NCI-H187 treated with DMSO at 0.1 percent for 48 hours (cell line): ENCODE measurements around the gene VEGFB.
A peak's percentile ranks its signal among the peaks of the same experiment; 100 is the strongest.
"Not testable (repeated sequence)": the region's sequence is repeated elsewhere in the genome, so short reads cannot be mapped to it uniquely, and the experiment has no call there.

Source experiments
- DNase-seq: peaks from one replicate; lab custom pipeline; 2025; lab: John Stamatoyannopoulos, UW

The VEGFB gene

DNA sequence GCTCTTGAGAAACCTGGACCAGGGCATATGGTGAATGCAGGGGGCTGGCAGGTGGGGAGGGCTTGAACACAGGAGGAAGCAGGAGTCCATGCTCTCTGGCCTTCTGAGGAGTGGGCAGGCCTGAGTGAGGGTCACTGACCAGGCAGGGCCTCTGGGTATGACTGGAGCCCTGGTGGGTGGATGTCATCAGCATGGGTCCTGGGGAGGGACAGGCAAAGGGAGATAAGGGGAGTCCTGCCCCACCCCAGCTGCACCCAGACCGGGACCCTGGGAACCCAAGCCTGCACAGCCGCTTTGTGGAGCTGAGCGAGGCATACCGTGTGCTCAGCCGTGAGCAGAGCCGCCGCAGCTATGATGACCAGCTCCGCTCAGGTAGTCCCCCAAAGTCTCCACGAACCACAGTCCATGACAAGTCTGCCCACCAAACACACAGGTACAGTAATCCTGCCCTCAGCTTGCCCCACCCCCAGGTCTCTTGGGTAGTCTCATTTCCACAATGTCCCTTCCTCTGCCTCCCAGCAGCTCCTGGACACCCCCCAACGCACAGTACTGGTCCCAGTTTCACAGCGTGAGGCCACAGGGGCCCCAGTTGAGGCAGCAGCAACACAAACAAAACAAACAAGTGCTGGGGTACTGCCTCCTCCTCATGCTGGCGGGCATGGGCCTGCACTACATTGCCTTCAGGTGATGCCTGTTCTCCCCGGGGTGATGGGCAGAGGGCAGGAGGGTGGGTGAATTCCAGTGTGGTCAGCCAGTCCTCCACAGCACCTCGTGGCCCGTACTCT is 2.0 kb upstream of the VEGFB start:
- DNase-seq = no peak

DNA sequence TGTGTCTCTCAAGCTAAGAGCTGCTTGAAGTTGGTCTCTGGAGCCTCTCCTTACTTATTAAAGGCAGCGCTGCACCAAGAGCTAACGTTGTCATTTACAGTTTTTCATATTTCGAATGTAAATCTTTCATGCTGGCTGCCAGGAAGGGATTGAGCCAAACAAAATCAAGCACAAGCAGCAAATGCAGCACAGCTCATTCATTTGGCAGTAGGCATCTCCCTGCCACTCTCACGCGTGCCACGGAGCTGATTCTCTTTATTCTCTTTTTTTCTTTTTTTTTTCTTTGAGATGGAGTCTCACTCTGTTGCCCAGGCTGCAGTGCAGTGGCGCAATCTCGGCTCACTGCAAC is 1.4 kb upstream of the VEGFB start:
- DNase-seq = no peak

DNA sequence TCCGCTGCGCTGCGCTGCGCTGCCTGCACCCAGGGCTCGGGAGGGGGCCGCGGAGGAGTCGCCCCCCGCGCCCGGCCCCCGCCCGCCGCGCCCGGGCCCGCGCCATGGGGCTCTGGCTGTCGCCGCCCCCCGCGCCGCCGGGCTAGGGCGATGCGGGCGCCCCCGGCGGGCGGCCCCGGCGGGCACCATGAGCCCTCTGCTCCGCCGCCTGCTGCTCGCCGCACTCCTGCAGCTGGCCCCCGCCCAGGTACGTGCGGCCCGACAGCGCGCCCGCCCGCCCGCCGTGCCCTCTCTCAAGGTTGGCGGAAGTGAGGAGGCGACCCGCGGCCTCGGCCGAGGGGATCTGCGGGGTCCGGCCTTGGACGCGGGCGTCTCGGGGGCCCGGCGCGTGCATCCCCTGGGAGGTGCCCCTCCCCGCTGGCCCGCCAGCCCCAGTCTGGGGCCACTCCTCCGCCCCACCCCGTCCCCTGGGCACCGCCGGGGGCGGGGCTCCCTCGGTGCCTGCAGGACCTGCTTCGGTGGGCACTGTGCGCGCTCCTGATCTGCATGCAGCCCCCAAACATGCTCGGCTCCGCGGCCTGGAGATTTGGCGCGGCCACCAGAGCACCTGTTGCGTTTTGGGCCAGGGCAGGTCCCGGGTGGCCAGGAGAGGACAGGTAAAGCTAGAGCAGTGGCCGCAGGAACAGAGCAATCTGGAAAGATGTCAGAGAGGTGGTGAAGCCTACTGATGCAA is 429 bp downstream of the VEGFB start:
- DNase-seq = no peak

DNA sequence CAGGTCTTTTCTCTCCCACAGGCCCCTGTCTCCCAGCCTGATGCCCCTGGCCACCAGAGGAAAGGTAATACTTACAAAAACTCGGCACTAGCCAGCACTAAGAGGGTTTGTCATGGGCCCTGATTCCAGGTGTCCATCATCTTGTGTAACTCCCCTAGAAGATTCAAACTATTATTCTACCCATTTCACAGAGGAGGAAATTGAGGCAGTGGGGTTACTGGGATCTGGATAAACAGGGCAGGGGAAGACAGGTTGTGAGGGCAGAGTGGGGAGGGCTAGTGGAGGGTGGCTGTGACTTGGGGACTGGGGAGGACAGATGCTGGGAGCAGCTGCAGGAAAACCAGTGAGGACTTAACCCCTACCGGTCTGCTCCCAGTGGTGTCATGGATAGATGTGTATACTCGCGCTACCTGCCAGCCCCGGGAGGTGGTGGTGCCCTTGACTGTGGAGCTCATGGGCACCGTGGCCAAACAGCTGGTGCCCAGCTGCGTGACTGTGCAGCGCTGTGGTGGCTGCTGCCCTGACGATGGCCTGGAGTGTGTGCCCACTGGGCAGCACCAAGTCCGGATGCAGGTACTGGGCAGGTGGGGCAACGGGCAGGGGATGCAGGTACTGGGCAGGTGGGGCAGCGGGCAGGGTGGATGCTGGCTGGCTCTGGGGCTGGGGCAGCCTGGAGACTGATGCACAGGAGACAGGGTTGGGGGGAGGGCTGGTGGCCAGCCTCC is 1.2 kb downstream of the VEGFB start:
- DNase-seq = no peak

DNA sequence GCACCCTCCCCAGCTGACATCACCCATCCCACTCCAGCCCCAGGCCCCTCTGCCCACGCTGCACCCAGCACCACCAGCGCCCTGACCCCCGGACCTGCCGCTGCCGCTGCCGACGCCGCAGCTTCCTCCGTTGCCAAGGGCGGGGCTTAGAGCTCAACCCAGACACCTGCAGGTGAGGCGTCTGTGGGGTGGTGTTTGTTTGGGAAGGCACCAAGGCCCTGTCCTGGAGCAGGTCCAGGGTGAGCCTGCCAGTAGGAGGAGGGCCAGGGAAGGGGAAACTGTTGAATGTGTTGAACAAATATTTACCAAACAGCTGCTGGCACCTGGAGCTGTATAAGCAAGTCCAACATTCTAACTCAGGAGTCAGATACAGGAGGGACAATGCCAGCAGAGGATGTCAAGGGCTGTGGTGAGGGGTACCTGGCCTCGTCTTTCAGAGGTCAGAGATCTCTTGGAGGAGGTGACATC is 3.1 kb downstream of the VEGFB start:
- DNase-seq = no peak

DNA sequence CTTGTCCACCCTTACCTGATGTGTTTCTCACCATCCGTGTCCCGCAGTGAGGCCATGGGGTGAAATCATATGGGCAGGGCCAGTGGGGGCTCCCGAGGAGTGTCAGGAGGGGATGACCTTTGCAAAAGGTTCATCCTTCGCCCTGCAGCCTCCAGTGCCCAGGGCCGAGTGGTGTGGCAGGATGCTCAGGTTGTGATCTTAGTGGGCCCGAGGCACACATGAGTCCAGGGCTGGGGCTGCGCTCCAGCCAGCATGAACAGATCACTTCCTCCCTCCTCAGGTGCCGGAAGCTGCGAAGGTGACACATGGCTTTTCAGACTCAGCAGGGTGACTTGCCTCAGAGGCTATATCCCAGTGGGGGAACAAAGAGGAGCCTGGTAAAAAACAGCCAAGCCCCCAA is 3.7 kb downstream of the VEGFB start:
- no peak for DNase-seq

DNA sequence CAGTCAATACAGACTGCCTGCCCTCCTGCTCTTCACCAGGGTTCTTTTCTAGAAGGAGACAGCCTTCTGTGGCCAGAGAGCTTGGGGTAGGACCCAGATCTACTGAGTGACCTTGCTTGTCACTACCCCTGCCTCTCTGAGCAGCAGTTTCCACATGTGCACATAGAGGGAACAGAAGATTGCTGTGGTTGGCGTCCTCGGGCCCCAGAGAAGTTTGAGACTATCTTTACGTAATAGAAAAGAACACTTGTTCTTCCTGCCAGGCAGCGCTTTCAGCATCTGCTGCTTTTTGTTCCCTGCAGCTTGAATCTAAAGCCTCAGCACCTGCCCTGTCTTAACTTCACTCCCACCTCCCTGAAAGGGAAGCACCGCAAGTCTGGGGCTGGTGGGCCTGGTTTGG is 4.6 kb downstream of the VEGFB start:
- no peak for DNase-seq

DNA sequence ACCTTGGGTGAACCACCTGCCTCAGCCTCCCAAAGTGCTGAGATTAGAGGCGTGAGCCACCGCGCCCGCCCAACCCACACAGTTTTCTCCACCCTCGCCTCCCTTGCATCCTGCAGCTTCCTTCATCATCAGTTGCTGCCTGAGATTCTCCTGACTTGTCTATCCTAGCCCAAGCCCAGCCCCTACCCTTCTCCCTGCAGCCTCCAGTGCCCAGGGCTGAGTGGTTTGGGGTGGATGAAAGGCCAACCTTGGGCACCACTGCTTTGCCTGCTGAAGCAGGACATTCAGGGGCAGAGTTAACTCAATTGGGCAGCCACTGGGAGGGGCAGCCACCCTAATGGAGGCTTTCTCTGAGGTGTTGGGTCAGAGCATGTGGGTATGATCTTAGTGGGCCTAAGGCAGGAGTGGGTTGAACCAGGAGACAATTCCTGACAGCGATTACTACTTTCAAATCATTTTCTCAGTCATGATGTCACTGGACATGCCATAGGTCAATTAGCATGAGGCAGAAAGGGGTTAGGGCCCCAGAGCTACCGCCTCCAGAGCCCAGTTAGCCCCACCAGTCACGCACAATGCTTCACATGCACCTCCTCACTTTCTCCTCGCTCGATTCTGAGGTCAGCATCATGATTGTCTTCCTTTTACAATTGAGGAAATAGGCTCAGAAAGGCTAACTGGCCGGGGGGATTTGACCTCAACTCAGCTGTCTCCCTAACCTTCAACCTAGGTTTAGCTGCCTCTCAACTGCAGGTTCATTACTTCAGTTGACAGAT is 5.5 kb downstream of the VEGFB start:
- DNase-seq = no peak

DNA sequence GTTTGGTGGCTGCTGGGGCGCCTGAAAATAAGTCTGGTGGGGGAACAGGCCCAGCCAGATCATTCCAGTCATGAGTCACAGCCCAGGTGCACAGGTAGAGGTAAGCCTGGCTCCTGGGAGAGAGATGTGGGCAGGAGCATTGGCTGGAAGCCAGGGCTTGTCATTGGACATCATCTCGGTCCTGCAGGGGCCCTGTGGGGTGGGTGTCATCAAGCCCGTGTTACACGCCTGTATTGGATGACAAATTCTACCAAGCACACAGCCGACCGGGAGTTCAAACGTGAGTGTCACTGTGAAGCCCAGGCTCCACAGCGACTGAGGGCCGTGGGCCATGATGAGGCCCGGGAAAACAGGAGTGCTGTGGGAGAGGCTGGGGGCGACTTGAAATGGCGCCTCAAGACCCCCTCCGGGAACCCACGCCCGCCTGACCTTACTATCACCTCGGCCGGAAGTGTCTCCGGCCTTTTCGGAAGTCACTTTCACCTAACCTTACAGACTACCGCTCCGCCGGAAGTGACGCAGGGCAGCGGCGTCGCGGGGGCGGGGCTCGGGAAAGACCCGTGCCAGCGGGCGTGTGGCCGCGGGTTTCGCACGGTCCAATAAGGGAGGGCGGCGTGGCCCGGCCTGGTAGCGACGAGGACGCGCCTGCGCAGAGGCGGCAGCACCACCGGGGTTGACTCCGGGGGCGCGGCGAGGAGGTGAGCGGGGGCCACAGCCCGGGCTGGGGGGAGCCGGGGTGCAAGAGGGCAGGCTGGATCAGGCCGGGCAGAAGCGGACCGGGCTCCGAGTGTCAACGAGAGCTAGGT is 6.3 kb downstream of the VEGFB start, which contains the start of gene FKBP2:
TSS of gene FKBP2 (plus strand) at position 661 of the 806 bp plus-strand sequence. CDS start 1,293 bp downstream, outside the sequence.
- peak; percentile 59 for DNase-seq

DNA sequence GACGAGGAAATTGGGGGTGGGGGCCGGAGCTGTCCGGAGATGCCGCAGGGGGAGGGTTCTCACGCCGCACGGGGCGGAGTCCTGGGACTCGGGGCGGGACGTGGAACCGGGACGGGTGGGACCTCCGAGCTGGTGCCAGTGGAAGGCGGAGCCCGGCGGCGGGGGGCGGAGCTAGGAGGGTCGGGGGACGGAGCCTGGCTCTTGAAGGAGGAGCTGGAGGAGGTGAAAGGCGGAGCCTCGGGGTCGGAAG is 6.8 kb downstream of the VEGFB start:
- DNase-seq = no peak

DNA sequence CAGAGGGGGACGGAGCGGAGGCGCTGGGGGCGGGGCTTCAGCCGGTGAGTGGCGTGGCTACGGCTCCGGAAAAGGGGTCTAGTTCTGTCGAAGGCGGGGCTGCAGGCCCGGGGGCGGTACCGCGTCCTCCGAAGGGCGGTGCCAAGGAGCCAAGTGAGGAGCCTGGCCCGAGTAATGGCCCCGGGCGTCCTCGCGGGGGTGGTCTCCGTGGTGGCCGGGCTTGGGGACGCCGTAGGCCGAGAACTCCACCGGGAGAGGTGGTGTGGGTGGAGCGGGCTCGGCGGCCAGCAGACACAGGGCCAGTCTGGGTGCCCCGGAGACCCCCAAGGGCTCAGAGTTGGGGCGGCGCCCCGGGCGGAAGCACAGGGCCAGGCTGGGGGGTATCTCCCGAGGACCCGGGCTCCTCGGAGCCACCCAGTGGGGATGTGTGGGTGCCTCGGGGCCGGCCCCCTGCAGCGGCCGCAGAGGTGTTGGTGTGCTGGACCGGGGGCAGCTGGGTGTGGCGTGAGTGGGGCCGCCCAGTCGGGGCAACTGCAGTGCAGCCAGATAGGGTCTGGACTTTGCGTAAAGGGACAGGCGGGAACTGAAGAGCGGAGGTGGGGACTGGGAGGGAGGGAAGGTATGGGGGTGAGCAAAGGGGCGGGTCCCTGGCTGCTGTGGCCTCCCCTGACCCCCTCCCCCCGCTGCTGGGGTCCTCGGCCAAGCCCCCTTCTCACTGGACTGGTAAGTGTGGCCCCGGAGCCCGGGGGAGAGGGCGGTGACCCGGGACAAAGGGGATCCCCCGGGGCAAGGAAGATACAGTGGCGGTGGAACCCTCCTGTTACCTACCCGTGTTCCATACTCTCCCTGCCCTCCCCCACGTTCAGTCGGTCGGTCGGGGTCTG is 7.3 kb downstream of the VEGFB start:
- DNase-seq = peak; percentile 88

DNA sequence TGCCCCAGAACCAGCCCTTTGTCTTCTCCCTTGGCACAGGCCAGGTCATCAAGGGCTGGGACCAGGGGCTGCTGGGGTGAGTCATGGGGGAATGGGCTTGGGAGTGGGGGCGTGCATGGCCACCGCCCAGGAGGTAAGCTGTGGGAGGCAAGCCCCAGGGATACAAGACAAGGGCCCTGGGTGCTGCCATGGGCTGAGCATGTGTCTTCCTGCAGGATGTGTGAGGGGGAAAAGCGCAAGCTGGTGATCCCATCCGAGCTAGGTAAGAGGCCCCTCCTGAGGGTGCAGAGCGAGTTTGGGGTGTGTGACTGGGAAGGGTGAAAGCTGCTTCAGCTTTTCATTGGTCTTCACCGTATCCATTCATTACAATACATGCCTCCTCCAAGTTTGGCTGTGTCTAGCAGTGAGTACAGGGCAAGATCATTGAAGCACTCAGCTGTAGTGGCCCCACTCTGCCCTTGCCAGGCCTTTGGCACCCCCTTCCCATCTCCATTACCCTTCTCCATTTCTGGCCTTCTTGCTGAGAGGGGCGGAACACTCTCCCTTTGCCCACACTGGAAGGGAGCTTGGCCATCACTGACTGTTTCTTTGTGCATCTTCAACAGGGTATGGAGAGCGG is 9.0 kb downstream of the VEGFB start:
- no peak for DNase-seq

DNA sequence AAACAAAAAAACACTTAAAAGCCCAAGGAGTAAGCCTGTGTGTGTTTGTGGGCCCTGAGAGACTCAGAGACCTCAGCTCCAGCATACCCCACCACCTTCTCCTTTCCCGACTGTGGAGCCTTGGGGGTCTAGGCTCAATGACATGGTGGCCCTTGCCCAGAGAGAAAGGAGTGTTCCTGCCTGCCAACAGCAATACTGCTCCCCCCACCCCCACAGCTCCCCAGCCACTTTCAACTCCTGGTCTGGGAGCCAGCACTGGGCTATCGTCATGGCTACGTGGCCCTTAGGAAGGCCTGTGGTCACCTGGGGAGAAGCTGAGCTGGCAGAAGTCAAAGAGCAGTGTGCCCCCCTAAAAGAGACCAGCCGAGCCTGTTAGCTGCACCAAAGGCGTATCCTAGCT is 9.7 kb downstream of the VEGFB start:
- no peak for DNase-seq

DNA sequence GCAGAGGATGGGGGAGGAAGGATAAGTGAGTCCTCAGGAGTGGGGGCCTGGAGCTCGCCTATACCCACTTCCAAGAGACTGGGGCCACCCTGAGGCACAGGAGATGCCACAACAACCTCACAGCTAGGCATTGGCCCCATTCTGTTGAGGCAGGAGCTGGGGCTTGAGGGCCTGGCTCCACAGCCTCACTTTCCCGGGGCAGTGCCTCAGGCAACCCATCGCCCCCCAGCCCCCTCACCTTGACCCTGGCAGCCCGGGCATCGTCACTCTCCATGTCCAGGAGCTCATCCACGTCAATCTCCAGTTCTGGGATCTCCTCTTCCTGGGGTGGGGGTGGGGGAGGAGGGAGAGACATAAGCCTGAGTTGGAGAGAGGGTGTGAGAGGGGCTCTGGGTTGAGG is 10.6 kb downstream of the VEGFB start:
- DNase-seq = no peak

DNA sequence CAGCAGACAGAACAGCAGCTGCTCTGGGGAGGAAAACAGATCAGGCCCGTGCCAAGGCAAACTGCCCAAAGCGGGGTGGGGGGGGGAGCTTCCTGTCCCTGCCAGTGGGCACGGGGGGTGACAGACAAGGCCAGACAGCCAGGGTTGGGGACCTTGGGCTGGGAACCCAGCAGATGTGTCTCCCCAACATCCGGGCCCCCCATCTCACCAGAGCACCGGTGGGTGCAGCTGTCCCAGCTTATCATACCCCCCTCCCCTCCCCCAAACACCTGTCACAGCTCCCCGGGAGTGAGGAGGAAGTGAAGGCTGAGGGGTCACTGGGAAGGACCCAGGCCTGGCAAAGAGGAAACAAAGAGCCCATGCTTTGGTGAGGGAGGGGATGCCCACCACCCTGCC is 11.0 kb downstream of the VEGFB start:
- no peak for DNase-seq

DNA sequence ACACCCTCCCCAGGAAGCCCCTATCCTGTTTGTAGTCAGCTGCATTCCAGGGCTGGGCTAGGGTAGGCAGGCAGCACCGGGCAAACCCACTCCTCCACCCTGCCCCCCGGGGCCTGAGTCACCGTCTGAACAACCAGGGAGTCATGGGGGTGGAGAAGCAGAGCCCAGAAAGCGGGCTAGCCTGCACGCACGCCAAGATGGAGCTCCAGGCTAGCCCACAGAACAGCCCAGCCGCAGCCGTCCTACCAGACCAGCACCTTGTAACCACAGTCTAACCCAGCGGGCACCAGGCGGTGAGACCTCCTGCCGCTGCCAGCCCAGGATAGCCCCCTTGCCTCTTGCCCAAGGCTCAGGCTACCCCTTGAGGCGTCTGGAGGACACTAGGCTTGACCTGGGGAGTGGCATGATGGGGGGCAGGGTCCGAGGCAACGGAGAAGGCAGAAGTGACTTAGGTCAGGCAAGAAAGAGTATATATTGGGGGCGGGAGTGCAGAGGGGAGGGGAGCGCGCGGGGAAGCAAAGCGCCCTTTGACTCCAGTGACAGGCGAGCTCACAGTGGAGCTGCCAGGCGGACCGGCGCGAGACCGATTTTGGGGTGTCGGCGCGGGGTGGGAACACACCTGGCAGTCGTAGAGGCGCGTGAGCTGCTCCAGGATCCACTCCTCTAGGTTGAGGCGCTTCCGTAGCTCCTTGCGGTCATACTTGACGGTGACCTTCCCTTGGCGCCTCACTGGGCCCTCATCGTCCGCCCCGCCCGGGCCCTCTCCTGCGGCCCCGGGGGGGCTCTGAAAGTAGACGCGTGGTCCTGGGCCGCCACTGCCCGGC is 11.6 kb downstream of the VEGFB start:
- no peak for DNase-seq

DNA sequence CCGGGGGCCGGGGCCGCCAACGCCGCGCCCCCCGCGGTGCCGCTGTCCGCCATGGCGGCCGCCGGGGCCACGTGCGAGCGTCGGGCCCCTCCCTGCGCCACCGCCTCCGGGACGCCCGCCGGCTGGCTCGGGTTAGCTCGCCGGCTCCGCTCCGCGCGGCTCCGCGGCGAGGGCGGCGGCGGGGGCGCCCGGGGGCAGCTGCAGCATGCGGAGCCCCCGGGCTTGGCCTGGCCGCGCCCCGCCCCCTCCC is 12.2 kb downstream of the VEGFB start:
- not testable (repeated sequence) for DNase-seq

DNA sequence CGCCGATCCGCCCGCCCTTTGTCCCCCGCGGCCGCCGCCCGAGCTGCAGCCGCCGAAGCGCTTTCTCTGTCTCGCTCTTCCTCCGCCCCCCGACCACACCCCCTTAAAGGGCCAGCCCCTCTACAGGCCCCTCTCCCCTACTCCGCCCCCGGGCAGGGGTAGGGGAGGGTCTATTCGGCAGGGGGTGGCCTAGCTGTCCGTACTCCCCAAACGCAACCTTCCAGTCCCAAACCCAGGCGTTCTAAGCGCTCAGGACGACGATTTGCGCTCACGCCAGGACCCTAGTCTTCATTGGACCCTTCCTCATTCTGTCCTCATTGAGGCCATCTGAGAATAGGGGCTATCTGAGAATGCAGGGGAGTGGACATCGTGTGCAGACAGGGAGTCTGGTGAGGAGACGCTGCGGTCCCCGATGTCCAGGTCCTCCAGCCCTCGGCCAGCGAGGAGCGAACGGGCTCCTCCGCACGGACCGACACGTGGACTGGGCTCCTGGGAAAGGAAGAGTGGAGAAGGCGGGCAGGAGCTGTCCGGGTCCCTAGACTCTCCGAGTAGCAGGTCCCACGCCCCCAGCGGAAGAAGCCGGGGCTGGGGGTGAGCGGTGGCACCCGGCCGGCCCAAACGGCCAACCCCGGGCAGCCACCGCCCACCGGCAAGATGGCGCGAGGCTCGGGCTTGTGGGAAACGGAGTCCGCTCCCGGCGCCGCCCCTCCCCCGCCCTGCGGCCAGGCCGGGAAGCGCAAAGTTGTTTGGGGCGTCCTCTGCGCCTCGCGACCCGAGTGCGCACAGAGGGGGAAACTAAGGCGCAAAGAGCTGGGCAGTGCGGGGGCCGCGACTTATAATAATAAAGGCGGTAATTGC is 12.7 kb downstream of the VEGFB start, which contains the start of gene PPP1R14B:
TSS of gene PPP1R14B (minus strand) at position 73 of the 858 bp plus-strand sequence. CDS start 270 bp downstream, outside the sequence.
- DNase-seq = peak; percentile 48
